GM18867 (cell line): Measurements from ENCODE around the gene CAPN1.
"Not testable (repeated sequence)": the region's sequence is repeated elsewhere in the genome, so short reads cannot be mapped to it uniquely, and the experiment has no call there.

Source experiments
- ATAC-seq: cut with Tn5 transposase; IDR thresholded peaks from one replicate; pipeline ENCODE4 v1.9.1; 2021; ENCODE audit warnings: mild to moderate bottlenecking, moderate library complexity; ENCODE audit not compliant: unreplicated experiment

The CAPN1 gene

GRCh38 chr11:65159012-65159411 lies 22.7 kb upstream of the CAPN1 start:
- peak; percentile 86 for ATAC-seq

GRCh38 chr11:65160643-65161042 lies 21.1 kb upstream of the CAPN1 start:
- ATAC-seq = no peak

- no peak for ATAC-seq
These were observed 18.0 kb upstream of the CAPN1 start for GRCh38 chr11:65163684-65164083.

GRCh38 chr11:65165410-65166317 lies 16.1 kb upstream of the CAPN1 start:
- ATAC-seq = no peak

GRCh38 chr11:65166893-65167292 lies 14.8 kb upstream of the CAPN1 start:
- ATAC-seq = no peak

GRCh38 chr11:65167656-65168055 lies 14.1 kb upstream of the CAPN1 start:
- ATAC-seq = no peak

- no peak for ATAC-seq
These were observed 12.5 kb upstream of the CAPN1 start for GRCh38 chr11:65169164-65169641.

- ATAC-seq = no peak
These were observed 11.6 kb upstream of the CAPN1 start, which contains the start of gene SPDYC for GRCh38 chr11:65170058-65170534. Gene SPDYC, plus strand, starts transcription at chr11:65170233. Its CDS starts 1,125 bp downstream, at chr11:65171358.

- ATAC-seq = no peak
These were observed 9.1 kb upstream of the CAPN1 start for GRCh38 chr11:65172600-65172999.

- ATAC-seq = not testable (repeated sequence)
These were observed 7.1 kb upstream of the CAPN1 start for GRCh38 chr11:65174571-65175010.

GRCh38 chr11:65180877-65181568 lies 705 bp upstream of the CAPN1 start:
- peak; percentile 62 for ATAC-seq

- ATAC-seq = peak; percentile 17
These were observed 786 bp downstream of the CAPN1 start for GRCh38 chr11:65182258-65183170.

- no peak for ATAC-seq
These were observed 1.6 kb downstream of the CAPN1 start for GRCh38 chr11:65183201-65183891.

- ATAC-seq = no peak
These were observed 2.4 kb downstream of the CAPN1 start for GRCh38 chr11:65184146-65184545.

- ATAC-seq = no peak
These were observed 3.4 kb downstream of the CAPN1 start for GRCh38 chr11:65185171-65185570.

GRCh38 chr11:65185869-65186341 lies 4.2 kb downstream of the CAPN1 start:
- ATAC-seq = no peak

- no peak for ATAC-seq
These were observed 5.0 kb downstream of the CAPN1 start for GRCh38 chr11:65186701-65187100.

GRCh38 chr11:65187146-65187675 lies 5.5 kb downstream of the CAPN1 start:
- no peak for ATAC-seq

GRCh38 chr11:65187971-65188461 lies 6.3 kb downstream of the CAPN1 start:
- no peak for ATAC-seq
